Measurements from ENCODE around the gene MORC4. TPM values are rescaled to one million over a fixed set of nuclear protein-coding genes. Genes with fewer than 3 reads are reported as not detected.
A peak's percentile ranks its signal among the peaks of the same experiment; 100 is the strongest.

The MORC4 gene
- total and polyA plus RNA-seq, 2 donors = 5.8 to 6.5 TPM

GRCh38 chrX:106905064-106905708 lies 94.8 kb downstream of the MORC4 start:
- Histone ChIP-seq H3K9me3 (ENCODE audit: control insufficient read depth in 2 of 2, insufficient read depth in 1 of 2, low read length in 1 of 2) (peaks cover 0 to 4% of the 10 kb centered on the region in 2 donors), H3K4me1 (ENCODE audit: control insufficient read depth in 2 of 2, insufficient read depth in 2 of 2, low read length in 2 of 2) (no peaks in the 10 kb centered on the region), H3K27ac (ENCODE audit: low read depth in 1 of 2, low read length in 1 of 2) (no peak overlapping the region), H3K4me3 (ENCODE audit: low read length in 2 of 2) (no peak overlapping the region), H3K36me3 (ENCODE audit: control insufficient read depth in 2 of 2, insufficient read depth in 2 of 2, low read length in 1 of 2) (no peaks in the 10 kb centered on the region), H3K27me3 (ENCODE audit: control insufficient read depth in 2 of 2, insufficient read depth in 1 of 2, low read length in 1 of 2) (peaks cover 0 to 2% of the 10 kb centered on the region in 2 donors)
- WGBS = 97% methylated on average over 5 of the region's 5 CpGs
- no peak for DNase-seq (ENCODE audit: low read depth in 6 of 9, low spot score in 9 of 9)

GRCh38 chrX:106903856-106904528 lies 96.0 kb downstream of the MORC4 start:
- Histone ChIP-seq H3K27me3 (ENCODE audit: control insufficient read depth in 2 of 2, insufficient read depth in 1 of 2, low read length in 1 of 2) (no peaks in the 10 kb centered on the region), H3K4me3 (ENCODE audit: low read length in 2 of 2) (no peak overlapping the region), H3K36me3 (ENCODE audit: control insufficient read depth in 2 of 2, insufficient read depth in 2 of 2, low read length in 1 of 2) (no peaks in the 10 kb centered on the region), H3K9me3 (ENCODE audit: control insufficient read depth in 2 of 2, insufficient read depth in 1 of 2, low read length in 1 of 2) (no peaks in the 10 kb centered on the region), H3K27ac (ENCODE audit: low read depth in 1 of 2, low read length in 1 of 2) (no peak overlapping the region), H3K4me1 (ENCODE audit: control insufficient read depth in 2 of 2, insufficient read depth in 2 of 2, low read length in 2 of 2) (no peaks in the 10 kb centered on the region)
- no peak for DNase-seq (ENCODE audit: low read depth in 6 of 9, low spot score in 9 of 9)
- 93% methylated on average over 5 of the region's 5 CpGs for WGBS

- Histone ChIP-seq H3K27ac (ENCODE audit: low read depth in 1 of 2, low read length in 1 of 2) (no peak within 1 kb of the TSS), H3K9me3 (ENCODE audit: control insufficient read depth in 2 of 2, insufficient read depth in 1 of 2, low read length in 1 of 2) (no peaks in the 10 kb centered on the region), H3K36me3 (ENCODE audit: control insufficient read depth in 2 of 2, insufficient read depth in 2 of 2, low read length in 1 of 2) (no peaks in the 10 kb centered on the region), H3K4me3 (ENCODE audit: low read length in 2 of 2) (no peak within 1 kb of the TSS), H3K27me3 (ENCODE audit: control insufficient read depth in 2 of 2, insufficient read depth in 1 of 2, low read length in 1 of 2) (no peaks in the 10 kb centered on the region), H3K4me1 (ENCODE audit: control insufficient read depth in 2 of 2, insufficient read depth in 2 of 2, low read length in 2 of 2) (no peaks in the 10 kb centered on the region)
- WGBS = 88% methylated on average over 1 of the region's 1 CpG
- no peak for DNase-seq (ENCODE audit: low read depth in 6 of 9, low spot score in 9 of 9)
These were observed 96.7 kb downstream of the MORC4 start, which contains the start of gene RIPPLY1 for GRCh38 chrX:106903291-106903824. Gene RIPPLY1 (minus strand): TSS chrX:106903341. CDS start chrX:106903287, 54 bp downstream.

GRCh38 chrX:106902684-106903083 lies 97.3 kb downstream of the MORC4 start:
- H3K4me1 ChIP-seq (ENCODE audit: control insufficient read depth in 2 of 2, insufficient read depth in 2 of 2, low read length in 2 of 2) = no peaks in the 10 kb centered on the region
- no peak for DNase-seq (ENCODE audit: low read depth in 6 of 9, low spot score in 9 of 9)

GRCh38 chrX:106901781-106902219 lies 98.2 kb downstream of the MORC4 start:
- DNase-seq (ENCODE audit: low read depth in 6 of 9, low spot score in 9 of 9) = no peak
- H3K4me1 ChIP-seq (ENCODE audit: control insufficient read depth in 2 of 2, insufficient read depth in 2 of 2, low read length in 2 of 2) = no peaks in the 10 kb centered on the region
- H3K4me3 ChIP-seq (ENCODE audit: low read length in 2 of 2) = no peak overlapping the region
- no peaks in the 10 kb centered on the region for H3K9me3 ChIP-seq (ENCODE audit: control insufficient read depth in 2 of 2, insufficient read depth in 1 of 2, low read length in 1 of 2)
- H3K27ac ChIP-seq (ENCODE audit: low read depth in 1 of 2, low read length in 1 of 2) = no peak overlapping the region
- no peaks in the 10 kb centered on the region for H3K27me3 ChIP-seq (ENCODE audit: control insufficient read depth in 2 of 2, insufficient read depth in 1 of 2, low read length in 1 of 2)
- H3K36me3 ChIP-seq (ENCODE audit: control insufficient read depth in 2 of 2, insufficient read depth in 2 of 2, low read length in 1 of 2) = no peaks in the 10 kb centered on the region
- 89% methylated on average over 4 of the region's 4 CpGs for WGBS

More at GRCh38 chrX:106902684-106903083, 97.3 kb downstream of the MORC4 start:
- Histone ChIP-seq H3K9me3 (ENCODE audit: control insufficient read depth in 2 of 2, insufficient read depth in 1 of 2, low read length in 1 of 2) (no peaks in the 10 kb centered on the region), H3K27me3 (ENCODE audit: control insufficient read depth in 2 of 2, insufficient read depth in 1 of 2, low read length in 1 of 2) (no peaks in the 10 kb centered on the region), H3K36me3 (ENCODE audit: control insufficient read depth in 2 of 2, insufficient read depth in 2 of 2, low read length in 1 of 2) (no peaks in the 10 kb centered on the region), H3K4me3 (ENCODE audit: low read length in 2 of 2) (no peak overlapping the region), H3K27ac (ENCODE audit: low read depth in 1 of 2, low read length in 1 of 2) (no peak overlapping the region)
- 96% methylated on average over 2 of the region's 2 CpGs for WGBS

- Histone ChIP-seq H3K36me3 (ENCODE audit: control insufficient read depth in 2 of 2, insufficient read depth in 2 of 2, low read length in 1 of 2) (no peaks in the 10 kb centered on the region), H3K4me3 (ENCODE audit: low read length in 2 of 2) (no peak overlapping the region), H3K27ac (ENCODE audit: low read depth in 1 of 2, low read length in 1 of 2) (no peak overlapping the region), H3K9me3 (ENCODE audit: control insufficient read depth in 2 of 2, insufficient read depth in 1 of 2, low read length in 1 of 2) (no peaks in the 10 kb centered on the region), H3K27me3 (ENCODE audit: control insufficient read depth in 2 of 2, insufficient read depth in 1 of 2, low read length in 1 of 2) (no peaks in the 10 kb centered on the region), H3K4me1 (ENCODE audit: control insufficient read depth in 2 of 2, insufficient read depth in 2 of 2, low read length in 2 of 2) (no peaks in the 10 kb centered on the region)
- 88% methylated on average over 3 of the region's 3 CpGs for WGBS
- DNase-seq (ENCODE audit: low read depth in 6 of 9, low spot score in 9 of 9) = no peak
These were observed 98.7 kb downstream of the MORC4 start for GRCh38 chrX:106901341-106901740.

GRCh38 chrX:106899841-106900240 lies 100.2 kb downstream of the MORC4 start:
- Histone ChIP-seq H3K9me3 (ENCODE audit: control insufficient read depth in 2 of 2, insufficient read depth in 1 of 2, low read length in 1 of 2) (no peaks in the 10 kb centered on the region), H3K27ac (ENCODE audit: low read depth in 1 of 2, low read length in 1 of 2) (no peak overlapping the region), H3K4me1 (ENCODE audit: control insufficient read depth in 2 of 2, insufficient read depth in 2 of 2, low read length in 2 of 2) (no peaks in the 10 kb centered on the region), H3K4me3 (ENCODE audit: low read length in 2 of 2) (no peak overlapping the region), H3K27me3 (ENCODE audit: control insufficient read depth in 2 of 2, insufficient read depth in 1 of 2, low read length in 1 of 2) (no peaks in the 10 kb centered on the region), H3K36me3 (ENCODE audit: control insufficient read depth in 2 of 2, insufficient read depth in 2 of 2, low read length in 1 of 2) (no peaks in the 10 kb centered on the region)
- 100% methylated on average over 1 of the region's 1 CpG for WGBS
- no peak for DNase-seq (ENCODE audit: low read depth in 6 of 9, low spot score in 9 of 9)

- Histone ChIP-seq H3K4me3 (ENCODE audit: low read length in 2 of 2) (no peak overlapping the region), H3K27ac (ENCODE audit: low read depth in 1 of 2, low read length in 1 of 2) (no peak overlapping the region), H3K4me1 (ENCODE audit: control insufficient read depth in 2 of 2, insufficient read depth in 2 of 2, low read length in 2 of 2) (no peaks in the 10 kb centered on the region), H3K9me3 (ENCODE audit: control insufficient read depth in 2 of 2, insufficient read depth in 1 of 2, low read length in 1 of 2) (no peaks in the 10 kb centered on the region), H3K27me3 (ENCODE audit: control insufficient read depth in 2 of 2, insufficient read depth in 1 of 2, low read length in 1 of 2) (no peaks in the 10 kb centered on the region), H3K36me3 (ENCODE audit: control insufficient read depth in 2 of 2, insufficient read depth in 2 of 2, low read length in 1 of 2) (no peaks in the 10 kb centered on the region)
- 82% methylated on average over 2 of the region's 2 CpGs for WGBS
- no peak for DNase-seq (ENCODE audit: low read depth in 6 of 9, low spot score in 9 of 9)
These were observed 100.7 kb downstream of the MORC4 start for GRCh38 chrX:106899276-106899675.

GRCh38 chrX:106898462-106898861 lies 101.5 kb downstream of the MORC4 start:
- Histone ChIP-seq H3K4me3 (ENCODE audit: low read length in 2 of 2) (no peak overlapping the region), H3K27ac (ENCODE audit: low read depth in 1 of 2, low read length in 1 of 2) (no peak overlapping the region), H3K27me3 (ENCODE audit: control insufficient read depth in 2 of 2, insufficient read depth in 1 of 2, low read length in 1 of 2) (no peaks in the 10 kb centered on the region), H3K4me1 (ENCODE audit: control insufficient read depth in 2 of 2, insufficient read depth in 2 of 2, low read length in 2 of 2) (no peaks in the 10 kb centered on the region), H3K9me3 (ENCODE audit: control insufficient read depth in 2 of 2, insufficient read depth in 1 of 2, low read length in 1 of 2) (no peaks in the 10 kb centered on the region), H3K36me3 (ENCODE audit: control insufficient read depth in 2 of 2, insufficient read depth in 2 of 2, low read length in 1 of 2) (no peaks in the 10 kb centered on the region)
- DNase-seq (ENCODE audit: low read depth in 6 of 9, low spot score in 9 of 9) = peak in 2 of 9 donors; percentile 20 to 38
- 35% methylated on average over 1 of the region's 1 CpG for WGBS

Measured in thymus (tissue), 11 donors.